Activated T-cell treated with anti-CD3 and anti-CD28 coated beads for 48 hours (primary cell): ENCODE measurements around the gene PCDHB8.
"Not testable (repeated sequence)": the region's sequence is repeated elsewhere in the genome, so short reads cannot be mapped to it uniquely, and the experiment has no call there.

Source experiments
- DNase-seq: peaks from one replicate; pipeline ENCODE4 v3.0.0-alpha.2; 2020; ENCODE audit warnings: low read depth

Gene PCDHB8

DNA sequence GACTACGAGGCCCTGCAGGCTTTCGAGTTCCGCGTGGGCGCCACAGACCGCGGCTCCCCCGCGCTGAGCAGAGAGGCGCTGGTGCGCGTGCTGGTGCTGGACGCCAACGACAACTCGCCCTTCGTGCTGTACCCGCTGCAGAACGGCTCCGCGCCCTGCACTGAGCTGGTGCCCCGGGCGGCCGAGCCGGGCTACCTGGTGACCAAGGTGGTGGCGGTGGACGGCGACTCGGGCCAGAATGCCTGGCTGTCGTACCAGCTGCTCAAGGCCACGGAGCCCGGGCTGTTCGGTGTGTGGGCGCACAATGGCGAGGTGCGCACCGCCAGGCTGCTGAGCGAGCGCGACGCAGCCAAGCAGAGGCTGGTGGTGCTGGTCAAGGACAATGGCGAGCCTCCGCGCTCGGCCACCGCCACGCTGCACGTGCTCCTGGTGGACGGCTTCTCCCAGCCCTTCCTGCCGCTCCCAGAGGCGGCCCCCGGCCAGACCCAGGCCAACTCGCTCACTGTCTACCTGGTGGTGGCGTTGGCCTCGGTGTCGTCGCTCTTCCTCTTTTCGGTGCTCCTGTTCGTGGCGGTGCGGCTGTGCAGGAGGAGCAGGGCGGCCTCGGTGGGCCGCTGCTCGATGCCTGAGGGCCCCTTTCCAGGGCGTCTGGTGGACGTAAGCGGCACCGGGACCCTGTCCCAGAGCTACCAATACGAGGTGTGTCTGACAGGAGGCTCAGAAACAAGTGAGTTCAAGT, 6.7 kb downstream of the PCDHB8 start:
- not testable (repeated sequence) for DNase-seq

DNA sequence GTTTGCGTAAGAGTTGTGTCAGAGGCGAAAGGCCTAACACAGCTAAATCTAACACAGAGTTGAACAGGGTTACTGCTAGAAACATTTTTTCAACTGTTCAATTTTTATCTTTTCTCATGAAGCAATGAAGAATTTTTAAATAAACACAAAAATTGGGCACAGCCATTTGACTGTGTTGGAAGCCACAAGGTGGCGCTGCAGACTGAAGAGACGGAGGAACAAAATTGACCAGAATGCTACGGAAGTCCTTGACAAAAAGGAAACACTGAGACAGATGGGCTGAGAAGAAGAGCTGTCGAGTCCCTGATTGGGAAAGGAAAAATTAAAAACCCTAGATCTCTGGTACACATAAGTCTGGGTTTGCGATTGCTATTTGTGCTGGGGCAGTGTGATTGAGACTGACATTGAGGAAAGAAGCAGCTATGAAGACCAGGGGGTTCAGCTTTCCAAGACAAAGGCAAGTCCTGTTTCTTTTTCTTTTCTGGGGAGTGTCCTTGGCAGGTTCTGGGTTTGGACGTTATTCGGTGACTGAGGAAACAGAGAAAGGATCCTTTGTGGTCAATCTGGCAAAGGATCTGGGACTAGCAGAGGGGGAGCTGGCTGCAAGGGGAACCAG, 9.4 kb downstream of the PCDHB8 start, which contains the start of gene PCDHB9:
TSS of gene PCDHB9 (plus strand) at position 265 of the 616 bp plus-strand sequence. CDS start at position 423, 158 bp downstream.
- no peak for DNase-seq

DNA sequence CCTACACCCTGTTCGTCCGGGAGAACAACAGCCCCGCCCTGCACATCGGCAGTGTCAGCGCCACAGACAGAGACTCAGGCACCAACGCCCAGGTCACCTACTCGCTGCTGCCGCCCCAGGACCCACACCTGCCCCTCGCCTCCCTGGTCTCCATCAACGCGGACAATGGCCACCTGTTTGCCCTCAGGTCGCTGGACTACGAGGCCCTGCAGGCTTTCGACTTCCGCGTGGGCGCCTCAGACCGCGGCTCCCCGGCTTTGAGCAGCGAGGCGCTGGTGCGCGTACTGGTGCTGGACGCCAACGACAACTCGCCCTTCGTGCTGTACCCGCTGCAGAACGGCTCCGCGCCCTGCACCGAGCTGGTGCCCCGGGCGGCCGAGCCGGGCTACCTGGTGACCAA, 11.1 kb downstream of the PCDHB8 start:
- not testable (repeated sequence) for DNase-seq

DNA sequence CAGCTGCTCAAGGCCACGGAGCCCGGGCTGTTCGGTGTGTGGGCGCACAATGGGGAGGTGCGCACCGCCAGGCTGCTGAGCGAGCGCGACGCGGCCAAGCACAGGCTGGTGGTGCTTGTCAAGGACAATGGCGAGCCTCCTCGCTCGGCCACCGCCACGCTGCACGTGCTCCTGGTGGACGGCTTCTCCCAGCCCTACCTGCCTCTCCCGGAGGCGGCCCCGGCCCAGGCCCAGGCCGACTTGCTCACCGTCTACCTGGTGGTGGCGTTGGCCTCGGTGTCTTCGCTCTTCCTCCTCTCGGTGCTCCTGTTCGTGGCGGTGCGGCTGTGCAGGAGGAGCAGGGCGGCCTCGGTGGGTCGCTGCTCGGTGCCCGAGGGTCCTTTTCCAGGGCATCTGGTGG, 11.5 kb downstream of the PCDHB8 start:
- not testable (repeated sequence) for DNase-seq

DNA sequence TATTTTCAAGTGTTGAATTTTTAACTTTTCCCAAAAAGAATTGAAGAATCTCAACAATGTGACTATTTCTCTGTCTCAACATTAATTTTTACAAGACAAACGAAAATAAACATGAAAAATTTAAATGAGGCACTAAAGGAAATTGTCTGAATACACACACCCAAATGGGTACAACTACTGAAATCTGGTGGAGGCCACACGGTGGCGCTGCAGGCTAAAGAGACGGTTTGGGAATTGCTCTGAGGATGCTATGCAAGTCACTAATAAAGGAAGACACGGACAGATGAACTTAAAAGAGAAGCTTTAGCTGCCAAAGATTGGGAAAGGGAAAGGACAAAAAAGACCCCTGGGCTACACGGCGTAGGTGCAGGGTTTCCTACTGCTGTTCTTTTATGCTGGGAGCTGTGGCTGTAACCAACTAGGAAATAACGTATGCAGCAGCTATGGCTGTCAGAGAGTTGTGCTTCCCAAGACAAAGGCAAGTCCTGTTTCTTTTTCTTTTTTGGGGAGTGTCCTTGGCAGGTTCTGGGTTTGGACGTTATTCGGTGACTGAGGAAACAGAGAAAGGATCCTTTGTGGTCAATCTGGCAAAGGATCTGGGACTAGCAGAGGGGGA, 14.6 kb downstream of the PCDHB8 start, which contains the start of gene PCDHB10:
TSS of gene PCDHB10 (plus strand) at position 244 of the 616 bp plus-strand sequence. CDS start at position 444, 200 bp downstream.
- no peak for DNase-seq

DNA sequence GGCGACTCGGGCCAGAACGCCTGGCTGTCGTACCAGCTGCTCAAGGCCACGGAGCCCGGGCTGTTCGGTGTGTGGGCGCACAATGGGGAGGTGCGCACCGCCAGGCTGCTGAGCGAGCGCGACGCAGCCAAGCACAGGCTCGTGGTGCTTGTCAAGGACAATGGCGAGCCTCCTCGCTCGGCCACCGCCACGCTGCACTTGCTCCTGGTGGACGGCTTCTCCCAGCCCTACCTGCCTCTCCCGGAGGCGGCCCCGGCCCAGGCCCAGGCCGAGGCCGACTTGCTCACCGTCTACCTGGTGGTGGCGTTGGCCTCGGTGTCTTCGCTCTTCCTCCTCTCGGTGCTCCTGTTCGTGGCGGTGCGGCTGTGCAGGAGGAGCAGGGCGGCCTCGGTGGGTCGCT, 16.7 kb downstream of the PCDHB8 start:
- not testable (repeated sequence) for DNase-seq

DNA sequence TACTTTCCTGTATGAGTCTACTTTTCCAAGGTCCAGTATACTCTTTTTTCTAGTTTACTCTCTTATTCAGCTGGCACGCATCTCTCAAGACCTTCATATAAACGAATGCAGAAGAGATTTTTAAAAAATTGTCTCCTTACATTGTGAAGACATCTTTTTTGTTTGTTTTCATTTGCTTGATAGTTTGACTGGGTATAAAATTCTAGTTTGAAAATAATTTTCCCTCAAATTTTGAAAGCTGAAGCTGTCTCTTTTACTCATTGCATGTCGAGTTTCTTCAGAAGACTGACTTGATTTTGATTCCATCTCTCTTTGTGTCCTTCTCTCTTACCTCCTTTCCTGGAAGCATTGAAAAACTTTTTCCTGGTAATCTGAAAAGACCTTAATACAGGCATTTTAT, 18.8 kb downstream of the PCDHB8 start:
- no peak for DNase-seq

DNA sequence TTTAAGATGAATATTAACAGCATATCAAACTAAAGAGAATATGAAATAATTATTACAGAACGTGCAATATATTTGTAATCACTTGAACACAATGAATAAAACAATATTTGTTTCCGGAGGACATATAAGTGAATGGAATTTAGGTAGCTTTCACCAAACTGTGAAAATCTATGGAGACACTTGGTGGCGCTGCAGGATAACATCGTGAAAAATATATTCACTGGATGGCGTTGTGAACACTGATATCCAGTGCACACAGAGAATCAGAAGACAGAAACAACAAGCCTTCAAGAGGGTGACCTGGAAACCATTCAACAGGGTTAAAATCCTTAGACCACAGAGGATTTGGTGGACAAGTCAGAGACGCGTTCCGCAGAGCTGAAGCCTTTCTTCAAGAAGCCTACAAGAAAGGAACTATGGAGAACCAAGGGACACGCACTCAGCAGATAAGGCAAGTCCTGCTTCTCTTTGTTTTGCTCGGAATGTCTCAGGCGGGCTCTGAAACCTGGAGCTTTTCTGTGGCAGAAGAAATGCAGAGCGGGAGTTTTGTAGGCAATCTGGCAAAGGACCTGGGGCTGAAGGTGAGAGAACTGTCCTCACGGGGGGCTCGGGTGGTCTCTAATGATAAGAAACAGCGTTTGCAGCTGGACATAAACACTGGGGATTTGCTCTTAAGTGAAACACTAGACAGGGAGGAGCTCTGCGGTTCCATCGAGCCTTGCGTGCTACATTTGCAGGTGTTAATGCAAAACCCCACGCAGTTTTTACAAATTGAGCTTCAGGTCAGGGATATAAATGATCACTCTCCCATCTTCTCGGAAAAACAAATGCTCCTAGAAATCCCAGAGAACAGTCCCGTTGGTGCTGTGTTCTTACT, 22.0 kb downstream of the PCDHB8 start, which contains the start of gene PCDHB11:
TSS of gene PCDHB11 (plus strand) at position 269 of the 877 bp plus-strand sequence. CDS start at position 417, 148 bp downstream.
- no peak for DNase-seq

DNA sequence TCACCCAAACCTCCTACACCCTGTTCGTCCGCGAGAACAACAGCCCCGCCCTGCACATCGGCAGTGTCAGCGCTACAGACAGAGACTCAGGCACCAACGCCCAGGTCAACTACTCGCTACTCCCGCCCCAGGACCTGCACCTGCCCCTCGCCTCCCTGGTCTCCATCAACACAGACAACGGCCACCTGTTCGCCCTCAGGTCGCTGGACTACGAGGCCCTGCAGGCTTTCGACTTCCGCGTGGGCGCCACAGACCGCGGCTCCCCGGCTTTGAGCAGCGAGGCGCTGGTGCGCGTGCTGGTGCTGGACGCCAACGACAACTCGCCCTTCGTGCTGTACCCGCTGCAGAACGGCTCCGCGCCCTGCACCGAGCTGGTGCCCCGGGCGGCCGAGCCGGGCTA, 23.5 kb downstream of the PCDHB8 start:
- DNase-seq = not testable (repeated sequence)

DNA sequence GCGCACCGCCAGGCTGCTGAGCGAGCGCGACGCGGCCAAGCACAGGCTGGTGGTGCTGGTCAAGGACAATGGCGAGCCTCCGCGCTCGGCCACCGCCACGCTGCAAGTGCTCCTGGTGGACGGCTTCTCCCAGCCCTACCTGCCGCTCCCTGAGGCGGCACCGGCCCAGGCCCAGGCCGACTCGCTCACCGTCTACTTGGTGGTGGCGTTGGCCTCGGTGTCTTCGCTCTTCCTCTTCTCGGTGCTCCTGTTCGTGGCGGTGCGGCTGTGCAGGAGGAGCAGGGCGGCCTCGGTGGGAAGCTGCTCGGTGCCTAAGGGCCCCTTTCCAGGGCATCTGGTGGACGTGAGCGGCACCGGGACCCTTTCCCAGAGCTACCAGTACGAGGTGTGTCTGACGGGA, 24.1 kb downstream of the PCDHB8 start:
- not testable (repeated sequence) for DNase-seq

DNA sequence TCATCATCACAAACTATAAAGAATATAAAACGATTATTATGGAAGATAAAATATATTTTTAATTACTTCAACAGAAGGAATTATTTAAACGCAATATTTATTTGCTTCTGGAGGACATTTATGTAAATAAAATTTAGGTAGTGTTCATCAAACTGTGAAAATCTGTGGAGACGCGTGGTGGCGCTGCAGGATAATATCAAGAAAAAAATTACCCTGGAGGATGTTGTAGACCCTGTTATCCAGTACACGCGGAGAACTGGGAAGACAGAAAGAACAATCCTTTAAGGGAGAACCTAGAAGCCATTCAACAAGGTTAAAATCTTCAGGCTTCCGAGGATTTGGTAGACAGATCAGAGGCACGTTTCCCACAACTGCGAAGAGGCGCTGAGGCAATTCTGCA, 30.9 kb downstream of the PCDHB8 start, which contains the start of gene PCDHB12:
TSS of gene PCDHB12 (plus strand) at position 242 of the 400 bp plus-strand sequence. CDS start 189 bp downstream, outside the sequence.
- no peak for DNase-seq

DNA sequence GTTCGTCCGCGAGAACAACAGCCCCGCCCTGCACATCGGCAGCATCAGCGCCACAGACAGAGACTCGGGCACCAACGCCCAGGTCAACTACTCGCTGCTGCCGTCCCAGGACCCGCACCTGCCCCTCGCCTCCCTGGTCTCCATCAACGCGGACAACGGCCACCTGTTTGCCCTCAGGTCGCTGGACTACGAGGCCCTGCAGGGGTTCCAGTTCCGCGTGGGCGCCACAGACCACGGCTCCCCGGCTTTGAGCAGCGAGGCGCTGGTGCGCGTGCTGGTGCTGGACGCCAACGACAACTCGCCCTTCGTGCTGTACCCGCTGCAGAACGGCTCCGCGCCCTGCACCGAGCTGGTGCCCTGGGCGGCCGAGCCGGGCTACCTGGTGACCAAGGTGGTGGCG, 32.7 kb downstream of the PCDHB8 start:
- not testable (repeated sequence) for DNase-seq

DNA sequence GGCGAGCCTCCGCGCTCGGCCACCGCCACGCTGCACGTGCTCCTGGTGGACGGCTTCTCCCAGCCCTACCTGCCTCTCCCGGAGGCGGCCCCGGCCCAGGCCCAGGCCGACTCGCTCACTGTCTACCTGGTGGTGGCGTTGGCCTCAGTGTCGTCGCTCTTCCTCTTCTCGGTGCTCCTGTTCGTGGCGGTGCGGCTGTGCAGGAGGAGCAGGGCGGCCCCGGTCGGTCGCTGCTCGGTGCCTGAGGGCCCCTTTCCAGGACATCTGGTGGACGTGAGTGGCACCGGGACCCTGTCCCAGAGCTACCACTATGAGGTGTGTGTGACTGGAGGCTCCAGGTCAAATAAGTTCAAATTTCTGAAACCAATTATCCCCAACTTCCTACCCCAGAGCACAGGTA, 33.3 kb downstream of the PCDHB8 start:
- not testable (repeated sequence) for DNase-seq

DNA sequence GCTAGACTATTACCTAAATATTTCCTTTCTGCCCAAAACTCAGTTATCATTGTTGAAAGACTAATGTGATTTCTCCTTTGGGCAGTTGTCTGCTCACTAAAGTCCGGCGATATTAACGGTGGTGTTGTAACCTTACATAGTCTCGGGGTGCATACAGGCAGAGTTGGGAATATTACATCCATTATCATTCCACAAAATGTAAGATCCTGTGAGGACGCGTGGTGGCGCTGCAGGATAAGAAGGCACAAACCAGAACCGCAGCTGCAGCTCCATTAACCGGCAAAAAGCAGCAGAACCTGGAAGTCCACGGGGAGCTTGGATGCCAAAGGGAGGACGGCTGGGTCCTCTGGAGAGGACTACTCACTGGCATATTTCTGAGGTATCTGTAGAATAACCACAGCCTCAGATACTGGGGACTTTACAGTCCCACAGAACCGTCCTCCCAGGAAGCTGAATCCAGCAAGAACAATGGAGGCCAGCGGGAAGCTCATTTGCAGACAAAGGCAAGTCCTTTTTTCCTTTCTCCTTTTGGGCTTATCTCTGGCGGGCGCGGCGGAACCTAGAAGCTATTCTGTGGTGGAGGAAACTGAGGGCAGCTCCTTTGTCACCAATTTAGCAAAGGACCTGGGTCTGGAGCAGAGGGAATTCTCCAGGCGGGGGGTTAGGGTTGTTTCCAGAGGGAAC, 36.2 kb downstream of the PCDHB8 start, which contains the start of gene PCDHB13:
TSS of gene PCDHB13 (plus strand) at position 264 of the 684 bp plus-strand sequence. CDS start at position 469, 205 bp downstream.
- not testable (repeated sequence) for DNase-seq

DNA sequence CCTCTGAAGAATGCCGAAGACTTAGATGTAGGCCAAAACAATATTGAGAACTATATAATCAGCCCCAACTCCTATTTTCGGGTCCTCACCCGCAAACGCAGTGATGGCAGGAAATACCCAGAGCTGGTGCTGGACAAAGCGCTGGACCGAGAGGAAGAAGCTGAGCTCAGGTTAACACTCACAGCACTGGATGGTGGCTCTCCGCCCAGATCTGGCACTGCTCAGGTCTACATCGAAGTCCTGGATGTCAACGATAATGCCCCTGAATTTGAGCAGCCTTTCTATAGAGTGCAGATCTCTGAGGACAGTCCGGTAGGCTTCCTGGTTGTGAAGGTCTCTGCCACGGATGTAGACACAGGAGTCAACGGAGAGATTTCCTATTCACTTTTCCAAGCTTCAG, 37.0 kb downstream of the PCDHB8 start:
- DNase-seq = not testable (repeated sequence)

DNA sequence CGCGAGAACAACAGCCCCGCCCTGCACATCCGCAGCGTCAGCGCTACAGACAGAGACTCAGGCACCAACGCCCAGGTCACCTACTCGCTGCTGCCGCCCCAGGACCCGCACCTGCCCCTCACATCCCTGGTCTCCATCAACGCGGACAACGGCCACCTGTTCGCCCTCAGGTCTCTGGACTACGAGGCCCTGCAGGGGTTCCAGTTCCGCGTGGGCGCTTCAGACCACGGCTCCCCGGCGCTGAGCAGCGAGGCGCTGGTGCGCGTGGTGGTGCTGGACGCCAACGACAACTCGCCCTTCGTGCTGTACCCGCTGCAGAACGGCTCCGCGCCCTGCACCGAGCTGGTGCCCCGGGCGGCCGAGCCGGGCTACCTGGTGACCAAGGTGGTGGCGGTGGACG, 37.9 kb downstream of the PCDHB8 start:
- not testable (repeated sequence) for DNase-seq

DNA sequence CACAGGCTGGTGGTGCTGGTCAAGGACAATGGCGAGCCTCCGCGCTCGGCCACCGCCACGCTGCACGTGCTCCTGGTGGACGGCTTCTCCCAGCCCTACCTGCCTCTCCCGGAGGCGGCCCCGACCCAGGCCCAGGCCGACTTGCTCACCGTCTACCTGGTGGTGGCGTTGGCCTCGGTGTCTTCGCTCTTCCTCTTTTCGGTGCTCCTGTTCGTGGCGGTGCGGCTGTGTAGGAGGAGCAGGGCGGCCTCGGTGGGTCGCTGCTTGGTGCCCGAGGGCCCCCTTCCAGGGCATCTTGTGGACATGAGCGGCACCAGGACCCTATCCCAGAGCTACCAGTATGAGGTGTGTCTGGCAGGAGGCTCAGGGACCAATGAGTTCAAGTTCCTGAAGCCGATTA, 38.4 kb downstream of the PCDHB8 start:
- not testable (repeated sequence) for DNase-seq

DNA sequence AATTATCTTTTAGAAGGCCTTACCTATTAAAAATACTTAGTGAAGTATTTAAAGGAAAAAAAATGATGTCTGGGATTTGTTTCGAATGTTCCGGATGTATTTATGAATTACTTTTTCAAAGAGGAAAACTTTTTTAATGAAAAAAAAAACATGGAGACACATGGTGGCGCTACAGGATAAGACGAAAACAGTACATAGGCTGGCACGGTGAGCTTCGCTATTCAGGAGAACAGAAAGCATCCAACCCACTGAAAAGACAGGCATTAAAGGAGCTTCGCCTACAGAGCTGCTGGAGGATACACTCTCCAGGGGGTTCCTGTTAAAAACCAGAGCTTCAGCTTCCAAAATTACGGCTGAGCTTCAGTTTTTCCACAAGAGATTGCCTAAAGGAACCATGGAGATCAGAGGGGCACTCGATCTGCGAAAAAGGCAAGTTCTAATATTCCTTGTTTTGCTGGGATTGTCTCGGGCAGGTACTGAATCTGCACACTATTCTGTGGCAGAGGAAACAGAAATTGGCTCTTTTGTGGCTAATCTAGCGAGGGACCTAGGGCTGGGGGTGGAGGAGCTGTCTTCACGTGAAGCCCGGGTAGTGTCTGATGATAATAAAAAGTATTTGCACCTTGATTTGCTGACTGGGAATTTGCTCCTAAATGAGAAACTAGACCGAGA, 45.7 kb downstream of the PCDHB8 start, which contains the start of gene PCDHB14:
TSS of gene PCDHB14 (plus strand) at position 232 of the 672 bp plus-strand sequence. CDS start at position 395, 163 bp downstream.
- no peak for DNase-seq

DNA sequence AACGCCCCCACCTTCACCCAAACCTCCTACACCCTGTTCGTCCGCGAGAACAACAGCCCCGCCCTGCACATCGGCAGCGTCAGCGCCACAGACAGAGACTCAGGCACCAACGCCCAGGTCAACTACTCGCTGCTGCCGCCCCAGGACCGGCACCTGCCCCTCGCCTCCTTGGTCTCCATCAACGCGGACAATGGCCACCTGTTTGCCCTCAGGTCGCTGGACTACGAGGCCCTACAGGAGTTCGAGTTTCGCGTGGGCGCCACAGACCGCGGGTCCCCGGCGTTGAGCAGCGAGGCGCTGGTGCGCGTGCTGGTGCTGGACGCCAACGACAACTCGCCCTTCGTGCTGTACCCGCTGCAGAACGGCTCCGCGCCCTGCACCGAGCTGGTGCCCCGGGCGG, 47.3 kb downstream of the PCDHB8 start:
- DNase-seq = not testable (repeated sequence)

DNA sequence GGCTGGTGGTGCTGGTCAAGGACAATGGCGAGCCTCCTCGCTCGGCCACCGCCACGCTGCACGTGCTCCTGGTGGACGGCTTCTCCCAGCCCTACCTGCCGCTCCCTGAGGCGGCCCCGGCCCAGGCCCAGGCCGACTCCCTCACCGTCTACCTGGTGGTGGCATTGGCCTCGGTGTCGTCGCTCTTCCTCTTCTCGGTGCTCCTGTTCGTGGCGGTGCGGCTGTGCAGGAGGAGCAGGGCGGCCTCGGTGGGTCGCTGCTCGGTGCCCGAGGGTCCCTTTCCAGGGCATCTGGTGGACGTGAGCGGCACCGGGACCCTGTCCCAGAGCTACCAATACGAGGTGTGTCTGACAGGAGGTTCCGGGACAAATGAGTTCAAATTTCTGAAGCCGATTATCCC, 47.8 kb downstream of the PCDHB8 start:
- not testable (repeated sequence) for DNase-seq
